ES-I3 (cell line): Measurements from ENCODE around the gene RAD51B.

ENCODE experiments used
- H3K36me3 ChIP-seq: 2 replicates; pipeline ENCODE4 v1.6.1; 2013; ENCODE audit warnings: mild to moderate bottlenecking, low read length, control low read depth, moderate library complexity; ENCODE audit not compliant: insufficient read depth
- H3K4me1 ChIP-seq: 2 replicates; pipeline ENCODE4 v1.6.1; 2013; ENCODE audit warnings: mild to moderate bottlenecking, control low read depth, low read length; ENCODE audit not compliant: insufficient read depth
- H3K9ac ChIP-seq: 2 replicates; pipeline ENCODE4 v1.6.1; 2013; ENCODE audit warnings: low read depth, mild to moderate bottlenecking, low read length, moderate library complexity
- H3K9me3 ChIP-seq: 2 replicates; pipeline ENCODE4 v1.6.1; 2013; ENCODE audit warnings: mild to moderate bottlenecking, low read length, moderate library complexity; ENCODE audit not compliant: control insufficient read depth, insufficient read depth

The RAD51B gene

GRCh38 chr14:68685419-68686204 lies 866.0 kb downstream of the RAD51B start:
- no peaks in the 10 kb centered on the region; the same call in 1 of the 2 replicates for H3K36me3 ChIP-seq
- no peaks in the 10 kb centered on the region for H3K9me3 ChIP-seq
- H3K4me1 ChIP-seq, result peaks cover 55% of the 10 kb centered on the region
- H3K9ac ChIP-seq, result no peak overlapping the region

- Histone ChIP-seq H3K9ac (no peak overlapping the region), H3K9me3 (no peaks in the 10 kb centered on the region), H3K36me3 (no peaks in the 10 kb centered on the region; the same call in 1 of the 2 replicates), H3K4me1 (peaks cover 52% of the 10 kb centered on the region)
These were observed 866.6 kb downstream of the RAD51B start for GRCh38 chr14:68686205-68686465.

- Histone ChIP-seq H3K9me3 (no peaks in the 10 kb centered on the region), H3K9ac (no peak overlapping the region), H3K4me1 (peaks cover 51% of the 10 kb centered on the region), H3K36me3 (no peaks in the 10 kb centered on the region; the same call in 1 of the 2 replicates)
These were observed 867.1 kb downstream of the RAD51B start for GRCh38 chr14:68686724-68687123.

- H3K4me1 ChIP-seq, result peaks cover 42% of the 10 kb centered on the region
- no peak overlapping the region for H3K9ac ChIP-seq
- no peaks in the 10 kb centered on the region; the same call in 1 of the 2 replicates for H3K36me3 ChIP-seq
- H3K9me3 ChIP-seq, result no peaks in the 10 kb centered on the region
These were observed 868.2 kb downstream of the RAD51B start for GRCh38 chr14:68687746-68688145.

- Histone ChIP-seq H3K36me3 (no peaks in the 10 kb centered on the region; the same call in 1 of the 2 replicates), H3K9me3 (no peaks in the 10 kb centered on the region), H3K9ac (no peak overlapping the region), H3K4me1 (peaks cover 33% of the 10 kb centered on the region)
These were observed 869.3 kb downstream of the RAD51B start for GRCh38 chr14:68688872-68689371.

GRCh38 chr14:68689511-68689910 lies 869.9 kb downstream of the RAD51B start:
- H3K9me3 ChIP-seq, result no peaks in the 10 kb centered on the region
- no peak overlapping the region for H3K9ac ChIP-seq
- H3K4me1 ChIP-seq, result peaks cover 33% of the 10 kb centered on the region
- no peaks in the 10 kb centered on the region; the same call in 1 of the 2 replicates for H3K36me3 ChIP-seq

- no peaks in the 10 kb centered on the region for H3K36me3 ChIP-seq
- H3K9ac ChIP-seq, result no peak overlapping the region
- no peaks in the 10 kb centered on the region for H3K9me3 ChIP-seq
- H3K4me1 ChIP-seq, result peaks cover 30% of the 10 kb centered on the region
These were observed 870.7 kb downstream of the RAD51B start for GRCh38 chr14:68690089-68690958.

GRCh38 chr14:68691031-68691791 lies 871.6 kb downstream of the RAD51B start:
- Histone ChIP-seq H3K9ac (no peak overlapping the region; the same call in 1 of the 2 replicates), H3K36me3 (no peaks in the 10 kb centered on the region), H3K9me3 (no peaks in the 10 kb centered on the region), H3K4me1 (peaks cover 23% of the 10 kb centered on the region)

- no peak overlapping the region for H3K9ac ChIP-seq
- H3K4me1 ChIP-seq, result peaks cover 23% of the 10 kb centered on the region
- H3K36me3 ChIP-seq, result no peaks in the 10 kb centered on the region
- no peaks in the 10 kb centered on the region for H3K9me3 ChIP-seq
These were observed 872.2 kb downstream of the RAD51B start for GRCh38 chr14:68691792-68692118.

GRCh38 chr14:68692216-68692615 lies 872.6 kb downstream of the RAD51B start:
- Histone ChIP-seq H3K9ac (no peak overlapping the region), H3K4me1 (peaks cover 23% of the 10 kb centered on the region), H3K36me3 (no peaks in the 10 kb centered on the region)

GRCh38 chr14:68692916-68693771 lies 873.6 kb downstream of the RAD51B start:
- no peaks in the 10 kb centered on the region for H3K36me3 ChIP-seq
- peaks cover 23% of the 10 kb centered on the region for H3K4me1 ChIP-seq
- H3K9me3 ChIP-seq, result no peaks in the 10 kb centered on the region
- H3K9ac ChIP-seq, result no peak overlapping the region

More at GRCh38 chr14:68692216-68692615, 872.6 kb downstream of the RAD51B start:
- H3K9me3 ChIP-seq, result no peaks in the 10 kb centered on the region

GRCh38 chr14:68693926-68694325 lies 874.3 kb downstream of the RAD51B start:
- no peaks in the 10 kb centered on the region for H3K36me3 ChIP-seq
- no peak overlapping the region for H3K9ac ChIP-seq
- no peaks in the 10 kb centered on the region for H3K9me3 ChIP-seq
- peaks cover 15% of the 10 kb centered on the region; the same call in 1 of the 2 replicates for H3K4me1 ChIP-seq

GRCh38 chr14:68694516-68695235 lies 875.1 kb downstream of the RAD51B start:
- Histone ChIP-seq H3K36me3 (no peaks in the 10 kb centered on the region), H3K4me1 (peaks cover 7% of the 10 kb centered on the region; the same call in 1 of the 2 replicates), H3K9ac (no peak overlapping the region), H3K9me3 (no peaks in the 10 kb centered on the region)
